HG03135 (cell line): ENCODE results near the gene ATP4B.
"Not testable (repeated sequence)": the region's sequence is repeated elsewhere in the genome, so short reads cannot be mapped to it uniquely, and the experiment has no call there.

Source experiments
- ATAC-seq: cut with Tn5 transposase; IDR thresholded peaks from one replicate; pipeline ENCODE4 v1.9.1; 2021; ENCODE audit warnings: mild to moderate bottlenecking, moderate library complexity; ENCODE audit not compliant: unreplicated experiment

ATP4B gene

GRCh38 chr13:113627136-113627535, 30.9 kb downstream of the ATP4B start:
- no peak for ATAC-seq

GRCh38 chr13:113625965-113626721, 31.9 kb downstream of the ATP4B start:
- no peak for ATAC-seq

- not testable (repeated sequence) for ATAC-seq
These were observed 33.2 kb downstream of the ATP4B start for GRCh38 chr13:113624640-113625304.

- ATAC-seq: no peak
These were observed 33.8 kb downstream of the ATP4B start for GRCh38 chr13:113624235-113624587.

DNA sequence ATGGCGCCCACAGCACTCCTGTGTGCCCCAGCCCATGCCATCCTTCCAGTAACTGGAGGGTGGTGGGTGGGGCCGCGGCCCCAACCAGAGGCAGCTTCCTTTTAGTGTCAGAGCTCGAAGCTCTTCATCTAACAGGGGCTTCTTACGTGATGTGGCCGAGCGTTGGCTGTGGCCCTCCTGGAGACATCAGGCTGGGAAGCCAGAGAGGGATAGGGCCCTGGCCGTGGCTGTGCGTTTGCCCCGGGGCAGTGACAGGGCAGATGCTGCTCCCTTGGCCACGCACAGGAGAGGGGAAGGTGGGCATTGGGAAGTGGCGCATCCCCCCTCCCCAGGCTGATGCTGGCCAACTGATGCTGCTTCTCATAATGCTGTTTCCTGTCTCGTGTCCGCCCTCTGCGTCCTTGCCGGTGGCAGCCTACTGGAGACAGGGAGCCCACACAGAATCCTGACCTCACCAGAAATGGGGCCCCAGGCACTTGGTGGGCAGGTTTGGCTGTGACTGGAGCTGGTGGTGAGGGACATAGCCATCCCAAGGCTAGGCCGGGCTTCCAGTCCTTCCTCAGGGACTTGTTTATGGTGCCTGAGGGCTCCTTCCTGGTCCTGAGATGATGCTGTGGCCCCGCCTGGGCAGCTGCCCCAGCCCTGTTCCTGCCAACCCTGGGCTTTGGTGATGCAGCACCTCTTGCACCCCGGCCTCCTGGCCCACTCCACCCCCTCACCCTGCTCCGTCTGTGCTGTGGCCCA, 34.3 kb downstream of the ATP4B start:
- no peak for ATAC-seq

- ATAC-seq: no peak
These were observed 35.1 kb downstream of the ATP4B start for GRCh38 chr13:113622791-113623490.

GRCh38 chr13:113621986-113622550, 35.9 kb downstream of the ATP4B start:
- ATAC-seq: not testable (repeated sequence)

- ATAC-seq: not testable (repeated sequence)
These were observed 36.5 kb downstream of the ATP4B start for GRCh38 chr13:113621498-113621897.

DNA sequence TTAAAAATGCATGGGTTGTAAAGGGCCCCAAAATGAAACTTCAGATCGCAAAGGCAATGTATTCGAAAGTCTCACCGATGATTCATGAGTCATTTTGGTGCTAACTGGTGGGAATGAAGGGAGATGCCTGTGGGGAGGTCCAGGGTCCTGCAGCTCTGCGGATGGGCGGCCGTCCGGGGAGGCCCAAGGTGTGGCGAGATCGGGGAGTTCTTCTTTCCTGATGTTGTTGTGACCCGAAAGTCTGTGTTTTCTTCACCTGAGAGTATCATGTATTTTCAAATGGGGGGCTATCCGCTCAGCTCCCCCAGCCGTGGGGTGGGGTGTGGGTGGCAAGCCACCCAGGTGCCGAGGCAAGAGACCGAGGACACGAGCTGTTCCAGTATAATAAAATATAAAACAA, 37.0 kb downstream of the ATP4B start:
- ATAC-seq: no peak

GRCh38 chr13:113620036-113620796, 37.8 kb downstream of the ATP4B start:
- ATAC-seq: no peak

- ATAC-seq: no peak
These were observed 39.5 kb downstream of the ATP4B start for GRCh38 chr13:113618455-113618854.

DNA sequence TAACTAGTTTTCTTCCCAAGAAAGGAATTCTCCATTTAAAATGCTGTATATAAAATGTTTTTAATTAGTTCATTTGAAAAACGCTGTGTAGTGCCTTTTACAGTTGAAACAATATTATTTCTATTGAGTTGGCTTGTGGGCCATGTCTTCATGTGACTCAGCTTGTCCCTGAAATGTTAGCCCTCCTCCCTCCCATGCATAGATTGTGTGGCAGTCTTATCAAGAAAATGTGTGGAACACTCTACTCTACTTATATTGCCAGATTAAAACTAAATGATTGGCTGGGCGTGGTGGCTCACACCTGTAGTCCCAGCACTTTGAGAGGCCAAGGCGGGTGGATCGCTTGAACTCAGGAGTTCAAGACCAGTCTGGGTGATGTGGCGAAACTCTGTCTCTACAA, 40.0 kb downstream of the ATP4B start:
- no peak for ATAC-seq

- ATAC-seq: no peak
These were observed 40.8 kb downstream of the ATP4B start for GRCh38 chr13:113616991-113617749.

- ATAC-seq: no peak
These were observed 41.6 kb downstream of the ATP4B start for GRCh38 chr13:113616281-113616906.

DNA sequence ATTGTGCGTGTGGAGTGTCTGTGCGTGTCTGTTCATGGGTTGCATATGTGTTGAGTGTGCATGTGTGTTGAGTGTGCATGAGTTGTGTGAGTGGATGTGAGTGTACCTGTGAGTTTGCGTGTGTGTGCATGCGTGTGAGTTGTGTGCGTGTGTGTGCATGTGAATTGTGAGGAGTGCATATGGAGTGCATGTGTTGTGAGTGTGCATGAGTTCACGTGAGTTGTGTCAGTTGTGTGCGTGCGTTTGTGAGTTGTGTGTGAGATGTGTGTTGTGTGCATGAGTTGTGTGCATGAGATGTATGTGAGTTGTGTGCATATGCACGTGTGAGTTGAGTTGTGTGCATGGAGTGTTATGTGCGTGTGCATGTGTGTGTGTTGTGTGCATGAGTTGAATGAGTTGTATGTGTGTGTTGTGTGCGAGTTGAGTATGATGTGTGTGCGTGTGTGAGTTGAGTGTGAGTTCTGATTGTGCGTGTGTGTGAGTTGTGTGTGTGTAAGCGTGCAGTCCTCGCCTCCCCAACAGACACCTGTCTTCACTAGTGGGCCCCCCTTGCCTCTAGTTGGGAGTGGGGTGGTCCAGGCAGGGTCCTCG, 44.1 kb downstream of the ATP4B start:
- ATAC-seq: no peak

DNA sequence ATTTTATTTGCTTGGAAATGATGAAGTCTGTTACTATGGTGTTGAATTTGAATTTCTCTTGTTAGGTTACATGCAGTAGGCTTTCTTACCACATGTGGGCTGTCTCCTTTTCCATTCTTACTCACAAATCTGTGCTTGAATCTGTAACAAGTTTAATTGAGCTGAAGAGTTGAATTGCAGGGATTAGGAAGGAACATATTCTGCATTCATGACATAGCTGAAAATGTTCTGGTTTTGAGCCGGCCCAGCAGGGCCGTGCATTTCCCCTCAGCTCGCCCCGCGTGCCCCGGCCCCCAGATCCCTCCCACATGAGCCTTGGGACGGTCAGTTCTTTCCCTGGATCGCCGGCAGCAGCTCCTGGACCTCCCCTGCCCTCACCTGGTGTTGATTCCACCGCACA, 45.4 kb downstream of the ATP4B start:
- ATAC-seq: no peak

GRCh38 chr13:113611996-113612395, 46.0 kb downstream of the ATP4B start:
- no peak for ATAC-seq

DNA sequence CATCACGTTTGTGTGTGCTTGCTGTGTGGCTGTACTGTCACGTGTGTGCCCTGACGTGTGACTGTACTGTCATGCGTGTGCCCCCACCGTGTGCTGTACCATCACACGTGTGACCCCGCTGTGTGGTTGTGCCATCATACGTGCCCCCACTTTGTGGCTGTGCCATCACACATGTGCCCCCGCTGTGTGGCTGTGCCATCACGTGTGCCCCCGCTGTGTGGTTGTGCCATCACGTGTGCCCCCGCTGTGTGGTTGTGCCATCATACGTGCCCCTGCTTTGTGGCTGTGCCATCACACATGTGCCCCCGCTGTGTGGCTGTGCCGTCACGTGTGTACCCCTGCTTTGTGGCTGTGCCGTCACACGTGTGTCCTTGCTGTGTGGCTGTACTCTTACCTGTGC, 47.7 kb downstream of the ATP4B start:
- ATAC-seq: no peak

GRCh38 chr13:113609616-113610015, 48.4 kb downstream of the ATP4B start:
- ATAC-seq: no peak
